ENCODE measurements around the gene MCRIP1.

MCRIP1 gene

GRCh38 chr17:81825841-81826466, 7.1 kb downstream of the MCRIP1 start:
- no peak overlapping the region for H3K9ac ChIP-seq (ENCODE audit: low read length)
- no peaks in the 10 kb centered on the region for H3K9me3 ChIP-seq (ENCODE audit: low read length)
- no peak overlapping the region for H3K4me3 ChIP-seq (ENCODE audit: low read depth, low read length, poor library complexity, severe bottlenecking)
- no peak overlapping the region for H3K4me2 ChIP-seq (ENCODE audit: low read length)
- H3K9me2 ChIP-seq (ENCODE audit: low read depth, low read length), result no peaks in the 10 kb centered on the region
- H3K27me3 ChIP-seq (ENCODE audit: insufficient read depth, low read length), result no peaks in the 10 kb centered on the region
- no peaks in the 10 kb centered on the region for H3K36me3 ChIP-seq (ENCODE audit: insufficient read depth, low read length)
- TF ChIP-seq EZH2 (IDR thresholded peaks at IDR 0.05; ENCODE audit: borderline replicate concordance, low read length) (no peak), CTCF (IDR thresholded peaks at IDR 0.05; ENCODE audit: low read length) (no peak; the same call in 1 of the 2 replicates)
- H4K20me1 ChIP-seq (ENCODE audit: insufficient read depth, low read length), result no peaks in the 10 kb centered on the region
- H3K27ac ChIP-seq (ENCODE audit: low read depth, low read length, poor library complexity, severe bottlenecking), result no peak overlapping the region
- H3K79me2 ChIP-seq (ENCODE audit: insufficient read depth, low read length), result no peaks in the 10 kb centered on the region
- H3K4me1 ChIP-seq (ENCODE audit: insufficient read depth, low read length, severe bottlenecking), result no peaks in the 10 kb centered on the region
- no peaks in the 10 kb centered on the region for H3F3A ChIP-seq (ENCODE audit: insufficient read depth, low read length)
- H2AFZ ChIP-seq (ENCODE audit: low read length), result no peak overlapping the region

GRCh38 chr17:81824595-81824994, 8.5 kb downstream of the MCRIP1 start:
- no peak overlapping the region for H3K4me3 ChIP-seq (ENCODE audit: low read depth, low read length, poor library complexity, severe bottlenecking)
- H2AFZ ChIP-seq (ENCODE audit: low read length), result no peak overlapping the region
- H3K9ac ChIP-seq (ENCODE audit: low read length), result no peak overlapping the region
- no peaks in the 10 kb centered on the region for H3K9me3 ChIP-seq (ENCODE audit: low read length)
- H4K20me1 ChIP-seq (ENCODE audit: insufficient read depth, low read length), result no peaks in the 10 kb centered on the region
- no peak overlapping the region for H3K4me2 ChIP-seq (ENCODE audit: low read length)
- H3K36me3 ChIP-seq (ENCODE audit: insufficient read depth, low read length), result no peaks in the 10 kb centered on the region
- no peaks in the 10 kb centered on the region for H3K27me3 ChIP-seq (ENCODE audit: insufficient read depth, low read length)
- no peaks in the 10 kb centered on the region for H3K79me2 ChIP-seq (ENCODE audit: insufficient read depth, low read length)
- no peaks in the 10 kb centered on the region for H3K9me2 ChIP-seq (ENCODE audit: low read depth, low read length)
- no peak overlapping the region for H3K27ac ChIP-seq (ENCODE audit: low read depth, low read length, poor library complexity, severe bottlenecking)
- no peaks in the 10 kb centered on the region for H3K4me1 ChIP-seq (ENCODE audit: insufficient read depth, low read length, severe bottlenecking)
- H3F3A ChIP-seq (ENCODE audit: insufficient read depth, low read length), result no peaks in the 10 kb centered on the region
- TF ChIP-seq CTCF (IDR thresholded peaks at IDR 0.05; ENCODE audit: low read length), result no peak
- no peak for TF ChIP-seq EZH2 (IDR thresholded peaks at IDR 0.05; ENCODE audit: borderline replicate concordance, low read length)

- Histone ChIP-seq H3K9me3 (ENCODE audit: low read length) (no peaks in the 10 kb centered on the region), H3K27ac (ENCODE audit: low read depth, low read length, poor library complexity, severe bottlenecking) (no peak overlapping the region), H3K36me3 (ENCODE audit: insufficient read depth, low read length) (no peaks in the 10 kb centered on the region), H3K4me2 (ENCODE audit: low read length) (no peak overlapping the region), H3K9ac (ENCODE audit: low read length) (no peak overlapping the region), H3K9me2 (ENCODE audit: low read depth, low read length) (no peaks in the 10 kb centered on the region), H3K4me1 (ENCODE audit: insufficient read depth, low read length, severe bottlenecking) (no peaks in the 10 kb centered on the region), H3F3A (ENCODE audit: insufficient read depth, low read length) (no peaks in the 10 kb centered on the region), H4K20me1 (ENCODE audit: insufficient read depth, low read length) (no peaks in the 10 kb centered on the region), H3K4me3 (ENCODE audit: low read depth, low read length, poor library complexity, severe bottlenecking) (no peak overlapping the region), H3K79me2 (ENCODE audit: insufficient read depth, low read length) (no peaks in the 10 kb centered on the region), H3K27me3 (ENCODE audit: insufficient read depth, low read length) (peaks cover 4% of the 10 kb centered on the region; the same call in 1 of the 2 replicates), H2AFZ (ENCODE audit: low read length) (no peak overlapping the region)
- TF ChIP-seq CTCF (IDR thresholded peaks at IDR 0.05; ENCODE audit: low read length), result no peak
- no peak for TF ChIP-seq EZH2 (IDR thresholded peaks at IDR 0.05; ENCODE audit: borderline replicate concordance, low read length)
These were observed 9.1 kb downstream of the MCRIP1 start for GRCh38 chr17:81823820-81824550.

Measured in OCI-LY1 (cell line).